Skeletal muscle tissue (tissue), 4 donors: ENCODE data around the gene GALR2. TPM values are rescaled to one million over a fixed set of nuclear protein-coding genes. Genes with fewer than 3 reads are reported as not detected.
"Not testable (repeated sequence)": the region's sequence is repeated elsewhere in the genome, so short reads cannot be mapped to it uniquely, and the experiment has no call there.

Experiments
- H3K27ac ChIP-seq: one replicate; pipeline ENCODE4 v1.7.0; 2013; ENCODE audit warnings: mild to moderate bottlenecking, low read depth, low read length, inconsistent platforms
- H3K27me3 ChIP-seq, 3 donors: one replicate each; pipeline ENCODE4 v1.7.0; 2013; ENCODE audit warnings: low read length in 3 of 3; ENCODE audit not compliant: control insufficient read depth in 3 of 3, insufficient read depth in 3 of 3
- H3K36me3 ChIP-seq, 3 donors: one replicate each; pipeline ENCODE4 v1.7.0; 2013; ENCODE audit warnings: low read length in 3 of 3; ENCODE audit not compliant: control insufficient read depth in 3 of 3, insufficient read depth in 3 of 3
- H3K4me1 ChIP-seq, 3 donors: one replicate each; pipeline ENCODE4 v1.7.0; 2013; ENCODE audit warnings: low read length in 3 of 3, mild to moderate bottlenecking in 3 of 3; ENCODE audit not compliant: control insufficient read depth in 3 of 3, insufficient read depth in 3 of 3
- H3K4me3 ChIP-seq, 3 donors: one replicate each; pipeline ENCODE4 v1.7.0; 2013; ENCODE audit warnings: low read length in 3 of 3
- H3K9ac ChIP-seq, 3 donors: one replicate each; pipeline ENCODE4 v1.7.0; 2013; ENCODE audit warnings: low read length in 3 of 3, mild to moderate bottlenecking in 3 of 3, moderate library complexity in 2 of 3, low read depth in 1 of 3
- H3K9me3 ChIP-seq, 3 donors: one replicate each; pipeline ENCODE4 v1.7.0; 2013; ENCODE audit warnings: low read length in 3 of 3; ENCODE audit not compliant: control insufficient read depth in 3 of 3
- total RNA-seq: library from RNA; depleted of rRNA; stranded (reverse); fragments of >200 nt; gene quantifications from one replicate; pipeline ENCODE4 v1.2.3, GENCODE V29; 2014
- donor health status: Osteomylitis.

The GALR2 gene
- total RNA-seq, 1 donor from 2014 or later = not detected

GRCh38 chr17:76036497-76037261, 37.9 kb upstream of the GALR2 start:
- Histone ChIP-seq H3K27me3 (peaks cover 0 to 3% (median 0%) of the 10 kb centered on the region in 3 donors), H3K27ac (no peak overlapping the region), H3K4me1 (peaks cover 0 to 2% (median 0%) of the 10 kb centered on the region in 3 donors), H3K9me3 (no peaks in the 10 kb centered on the region), H3K4me3 (no peak overlapping the region), H3K9ac (no peak overlapping the region), H3K36me3 (peaks cover 32 to 40% (median 39%) of the 10 kb centered on the region in 3 donors)

GRCh38 chr17:76038050-76038449, 36.5 kb upstream of the GALR2 start:
- H3K4me1 ChIP-seq = peaks cover 0 to 2% (median 0%) of the 10 kb centered on the region in 3 donors
- H3K4me3 ChIP-seq = no peak overlapping the region
- no peaks in the 10 kb centered on the region for H3K9me3 ChIP-seq
- no peak overlapping the region for H3K27ac ChIP-seq
- no peaks in the 10 kb centered on the region for H3K27me3 ChIP-seq
- H3K36me3 ChIP-seq = peaks cover 40 to 50% (median 50%) of the 10 kb centered on the region in 3 donors
- H3K9ac ChIP-seq = no peak overlapping the region

- Histone ChIP-seq H3K27me3 (no peaks in the 10 kb centered on the region), H3K4me1 (peaks cover 0 to 2% (median 0%) of the 10 kb centered on the region in 3 donors), H3K27ac (no peak overlapping the region), H3K9ac (no peak overlapping the region), H3K4me3 (no peak overlapping the region), H3K9me3 (no peaks in the 10 kb centered on the region), H3K36me3 (peaks cover 51 to 61% (median 61%) of the 10 kb centered on the region in 3 donors)
These were observed 35.5 kb upstream of the GALR2 start for GRCh38 chr17:76039121-76039520.

GRCh38 chr17:76040376-76040775, 34.2 kb upstream of the GALR2 start:
- H3K9ac ChIP-seq = no peak overlapping the region
- no peaks in the 10 kb centered on the region for H3K9me3 ChIP-seq
- H3K27ac ChIP-seq = no peak overlapping the region
- H3K4me1 ChIP-seq = peaks cover 0 to 2% (median 0%) of the 10 kb centered on the region in 3 donors
- H3K36me3 ChIP-seq = peaks cover 63 to 73% (median 73%) of the 10 kb centered on the region in 3 donors
- H3K27me3 ChIP-seq = no peaks in the 10 kb centered on the region
- no peak overlapping the region for H3K4me3 ChIP-seq

- H3K9ac ChIP-seq, H3K27ac ChIP-seq, H3K4me3 ChIP-seq, H3K27me3 ChIP-seq, H3K9me3 ChIP-seq, H3K4me1 ChIP-seq: not testable (repeated sequence)
- peaks cover 79 to 91% (median 89%) of the 10 kb centered on the region in 3 donors for H3K36me3 ChIP-seq
These were observed 31.7 kb upstream of the GALR2 start for GRCh38 chr17:76042868-76043267.

- not testable (repeated sequence) for H3K9ac ChIP-seq, H3K4me1 ChIP-seq, H3K27me3 ChIP-seq, H3K9me3 ChIP-seq, H3K4me3 ChIP-seq, H3K27ac ChIP-seq
- peaks cover 85 to 92% (median 89%) of the 10 kb centered on the region in 3 donors for H3K36me3 ChIP-seq
These were observed 30.0 kb upstream of the GALR2 start for GRCh38 chr17:76044475-76045007.

GRCh38 chr17:76046064-76046463, 28.5 kb upstream of the GALR2 start:
- Histone ChIP-seq H3K27ac (no peak overlapping the region), H3K9ac (no peak overlapping the region), H3K27me3 (no peaks in the 10 kb centered on the region), H3K4me3 (no peak overlapping the region), H3K4me1 (peaks cover 0 to 2% (median 0%) of the 10 kb centered on the region in 3 donors), H3K9me3 (no peaks in the 10 kb centered on the region), H3K36me3 (peaks cover 79 to 91% (median 87%) of the 10 kb centered on the region in 3 donors)

- Histone ChIP-seq H3K27ac (no peak overlapping the region), H3K27me3 (no peaks in the 10 kb centered on the region), H3K4me3 (no peak overlapping the region), H3K36me3 (peaks cover 69 to 76% (median 75%) of the 10 kb centered on the region in 3 donors), H3K4me1 (peaks cover 0 to 3% (median 0%) of the 10 kb centered on the region in 3 donors), H3K9ac (no peak overlapping the region), H3K9me3 (no peaks in the 10 kb centered on the region)
These were observed 26.5 kb upstream of the GALR2 start for GRCh38 chr17:76048025-76048605.

- Histone ChIP-seq H3K4me3 (no peak overlapping the region), H3K9me3 (no peaks in the 10 kb centered on the region), H3K27me3 (no peaks in the 10 kb centered on the region), H3K4me1 (peaks cover 0 to 3% (median 0%) of the 10 kb centered on the region in 3 donors), H3K9ac (no peak overlapping the region), H3K27ac (no peak overlapping the region), H3K36me3 (peaks cover 68 to 75% (median 74%) of the 10 kb centered on the region in 3 donors)
These were observed 25.9 kb upstream of the GALR2 start for GRCh38 chr17:76048711-76049110.

GRCh38 chr17:76049239-76049638, 25.3 kb upstream of the GALR2 start:
- H3K27ac ChIP-seq = no peak overlapping the region
- no peaks in the 10 kb centered on the region for H3K9me3 ChIP-seq
- H3K4me1 ChIP-seq = peaks cover 0 to 3% (median 0%) of the 10 kb centered on the region in 3 donors
- H3K36me3 ChIP-seq = peaks cover 67 to 74% (median 72%) of the 10 kb centered on the region in 3 donors
- no peak overlapping the region for H3K4me3 ChIP-seq
- no peaks in the 10 kb centered on the region for H3K27me3 ChIP-seq
- no peak overlapping the region for H3K9ac ChIP-seq
